ENCODE results near the gene IFRD2.

- TF ChIP-seq CTCF (conservative IDR thresholded peaks at IDR 0.05) (no peak), ZFX (IDR thresholded peaks at IDR 0.05) (no peak)
These were observed 29.5 kb downstream of the IFRD2 start for GRCh38 chr3:50262778-50263177.
